ENCODE results near the gene C6orf163. TPM values are rescaled to one million over a fixed set of nuclear protein-coding genes. Genes with fewer than 3 reads are reported as not detected.

C6orf163 gene
- total RNA-seq, 1 donor from 2014 or later, result 2.9 TPM

DNA sequence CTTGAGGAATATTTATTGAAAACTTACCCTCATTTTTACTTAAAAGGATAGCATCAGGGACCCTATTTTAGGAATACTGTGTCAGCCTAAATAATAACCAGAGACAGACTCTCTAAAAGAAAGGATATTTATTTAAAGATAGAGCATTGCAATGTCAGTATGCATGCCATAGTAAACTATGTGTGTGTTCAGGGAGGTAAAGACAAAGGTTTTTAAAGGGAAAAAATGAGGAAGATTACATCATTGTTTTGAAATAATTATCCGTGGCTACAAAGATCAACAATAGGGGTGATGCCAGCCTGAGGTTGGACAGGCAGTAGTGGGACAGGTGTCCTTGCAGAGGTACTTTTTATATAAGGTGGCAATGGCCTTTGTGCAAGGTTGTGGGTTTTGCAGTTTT lies 39.4 kb downstream of the C6orf163 start:
- Histone ChIP-seq H3K27ac (ENCODE audit: low read depth, low read length) (no peak overlapping the region), H3K4me2 (ENCODE audit: low read length) (no peak overlapping the region), H3K36me3 (ENCODE audit: insufficient read depth, low read length) (no peaks in the 10 kb centered on the region), H3K79me2 (ENCODE audit: insufficient read depth, low read length) (no peaks in the 10 kb centered on the region), H4K20me1 (ENCODE audit: insufficient read depth, low read length) (no peaks in the 10 kb centered on the region), H3K9ac (ENCODE audit: low read length) (no peak overlapping the region), H2AFZ (ENCODE audit: low read depth, low read length) (no peak overlapping the region), H3K9me3 (ENCODE audit: insufficient read depth, low read depth, low read length) (no peaks in the 10 kb centered on the region), H3K4me1 (ENCODE audit: insufficient read depth, low read length) (no peaks in the 10 kb centered on the region), H3K4me3 (ENCODE audit: insufficient read depth, low read depth, low read length) (no peak overlapping the region), H3K27me3 (ENCODE audit: insufficient read depth, low read length) (no peaks in the 10 kb centered on the region)
- Mint-ChIP-seq H3K4me1 (ENCODE audit: low read depth, unreplicated experiment) (no peaks in the 10 kb centered on the region), H3K4me3 (ENCODE audit: unreplicated experiment) (no peak overlapping the region), H3K9me3 (ENCODE audit: unreplicated experiment) (no peaks in the 10 kb centered on the region), H3K27ac (ENCODE audit: unreplicated experiment) (no peak overlapping the region), H3K27me3 (ENCODE audit: low read depth, unreplicated experiment) (no peaks in the 10 kb centered on the region), H3K36me3 (ENCODE audit: low read depth, unreplicated experiment) (peaks cover 1% of the 10 kb centered on the region)
- no peak for FAIRE-seq
- TF ChIP-seq EZH2 (IDR thresholded peaks at IDR 0.05; ENCODE audit: insufficient read depth, low read length), result no peak
- TF ChIP-seq, protein P1, sequence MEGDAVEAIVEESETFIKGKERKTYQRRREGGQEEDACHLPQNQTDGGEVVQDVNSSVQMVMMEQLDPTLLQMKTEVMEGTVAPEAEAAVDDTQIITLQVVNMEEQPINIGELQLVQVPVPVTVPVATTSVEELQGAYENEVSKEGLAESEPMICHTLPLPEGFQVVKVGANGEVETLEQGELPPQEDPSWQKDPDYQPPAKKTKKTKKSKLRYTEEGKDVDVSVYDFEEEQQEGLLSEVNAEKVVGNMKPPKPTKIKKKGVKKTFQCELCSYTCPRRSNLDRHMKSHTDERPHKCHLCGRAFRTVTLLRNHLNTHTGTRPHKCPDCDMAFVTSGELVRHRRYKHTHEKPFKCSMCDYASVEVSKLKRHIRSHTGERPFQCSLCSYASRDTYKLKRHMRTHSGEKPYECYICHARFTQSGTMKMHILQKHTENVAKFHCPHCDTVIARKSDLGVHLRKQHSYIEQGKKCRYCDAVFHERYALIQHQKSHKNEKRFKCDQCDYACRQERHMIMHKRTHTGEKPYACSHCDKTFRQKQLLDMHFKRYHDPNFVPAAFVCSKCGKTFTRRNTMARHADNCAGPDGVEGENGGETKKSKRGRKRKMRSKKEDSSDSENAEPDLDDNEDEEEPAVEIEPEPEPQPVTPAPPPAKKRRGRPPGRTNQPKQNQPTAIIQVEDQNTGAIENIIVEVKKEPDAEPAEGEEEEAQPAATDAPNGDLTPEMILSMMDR (IDR thresholded peaks at IDR 0.05; ENCODE audit: insufficient read depth, low read depth, low read length), result no peak
- no peak for DNase-seq (ENCODE audit: low read depth)

DNA sequence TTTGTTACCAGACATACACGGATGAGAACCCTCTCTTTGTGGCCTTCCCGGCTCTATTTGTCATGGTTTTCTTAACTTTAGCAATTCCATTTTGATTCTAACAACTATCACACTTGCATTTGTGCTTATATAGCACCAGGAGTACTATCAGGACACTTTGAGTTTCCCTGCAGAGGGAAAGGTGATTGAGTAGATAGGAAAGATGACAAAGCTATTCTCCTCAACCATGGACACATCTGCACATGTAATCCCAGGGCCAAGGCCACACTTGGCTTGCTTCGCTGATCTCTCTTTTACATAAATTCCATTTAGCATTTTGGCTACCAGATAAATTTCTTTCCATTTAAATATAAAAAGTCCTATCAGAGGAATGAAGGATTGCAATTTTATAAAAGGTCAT lies 39.8 kb downstream of the C6orf163 start:
- H3K27me3 ChIP-seq (ENCODE audit: insufficient read depth, low read length), result no peaks in the 10 kb centered on the region
- Mint-ChIP-seq H3K27ac (ENCODE audit: unreplicated experiment) (no peak overlapping the region), H3K4me3 (ENCODE audit: unreplicated experiment) (no peak overlapping the region), H3K4me1 (ENCODE audit: low read depth, unreplicated experiment) (no peaks in the 10 kb centered on the region), H3K9me3 (ENCODE audit: unreplicated experiment) (no peaks in the 10 kb centered on the region), H3K36me3 (ENCODE audit: low read depth, unreplicated experiment) (no peaks in the 10 kb centered on the region), H3K27me3 (ENCODE audit: low read depth, unreplicated experiment) (no peaks in the 10 kb centered on the region)
- no peak overlapping the region for H3K4me3 ChIP-seq (ENCODE audit: insufficient read depth, low read depth, low read length)
- no peak overlapping the region for H3K27ac ChIP-seq (ENCODE audit: low read depth, low read length)
- DNase-seq (ENCODE audit: low read depth) (no peak), FAIRE-seq (no peak)
- no peak overlapping the region for H2AFZ ChIP-seq (ENCODE audit: low read depth, low read length)
- H4K20me1 ChIP-seq (ENCODE audit: insufficient read depth, low read length), result no peaks in the 10 kb centered on the region
- TF ChIP-seq EZH2 (IDR thresholded peaks at IDR 0.05; ENCODE audit: insufficient read depth, low read length), result no peak
- TF ChIP-seq, protein P1 (IDR thresholded peaks at IDR 0.05; ENCODE audit: insufficient read depth, low read depth, low read length), result no peak
- no peaks in the 10 kb centered on the region for H3K4me1 ChIP-seq (ENCODE audit: insufficient read depth, low read length)
- no peak overlapping the region for H3K4me2 ChIP-seq (ENCODE audit: low read length)
- no peaks in the 10 kb centered on the region for H3K36me3 ChIP-seq (ENCODE audit: insufficient read depth, low read length)
- H3K79me2 ChIP-seq (ENCODE audit: insufficient read depth, low read length), result no peaks in the 10 kb centered on the region
- no peaks in the 10 kb centered on the region for H3K9me3 ChIP-seq (ENCODE audit: insufficient read depth, low read depth, low read length)
- H3K9ac ChIP-seq (ENCODE audit: low read length), result no peak overlapping the region

DNA sequence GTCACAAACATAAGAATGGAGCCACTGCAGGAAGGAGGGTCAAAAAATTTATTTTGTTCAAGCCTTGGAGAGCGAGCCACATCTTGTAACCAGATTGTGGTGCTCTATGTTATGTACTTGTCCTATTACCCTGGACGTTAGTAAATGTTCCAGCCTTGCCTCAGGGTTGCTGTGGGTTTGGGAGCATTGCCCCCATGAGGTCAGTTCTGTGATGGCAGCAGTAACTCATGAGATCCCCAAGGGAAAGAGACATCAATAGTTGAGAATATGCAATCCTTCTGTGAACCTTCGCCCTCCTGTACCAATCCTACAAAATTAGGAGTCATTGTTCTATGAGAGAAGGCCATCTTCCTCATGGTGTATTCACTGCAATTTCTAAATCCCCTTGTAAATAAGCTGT lies 46.7 kb downstream of the C6orf163 start:
- Histone ChIP-seq H3K36me3 (ENCODE audit: insufficient read depth, low read length) (no peaks in the 10 kb centered on the region), H3K4me1 (ENCODE audit: insufficient read depth, low read length) (no peaks in the 10 kb centered on the region), H3K4me3 (ENCODE audit: insufficient read depth, low read depth, low read length) (no peak overlapping the region), H4K20me1 (ENCODE audit: insufficient read depth, low read length) (no peaks in the 10 kb centered on the region), H3K27me3 (ENCODE audit: insufficient read depth, low read length) (no peaks in the 10 kb centered on the region), H3K79me2 (ENCODE audit: insufficient read depth, low read length) (no peaks in the 10 kb centered on the region), H2AFZ (ENCODE audit: low read depth, low read length) (no peak overlapping the region), H3K9ac (ENCODE audit: low read length) (no peak overlapping the region), H3K9me3 (ENCODE audit: insufficient read depth, low read depth, low read length) (no peaks in the 10 kb centered on the region), H3K4me2 (ENCODE audit: low read length) (no peak overlapping the region), H3K27ac (ENCODE audit: low read depth, low read length) (no peak overlapping the region)
- DNase-seq (ENCODE audit: low read depth) (no peak), FAIRE-seq (no peak)
- TF ChIP-seq, protein P1 (IDR thresholded peaks at IDR 0.05; ENCODE audit: insufficient read depth, low read depth, low read length), result peak; percentile 24
- TF ChIP-seq EZH2 (IDR thresholded peaks at IDR 0.05; ENCODE audit: insufficient read depth, low read length), result no peak
- Mint-ChIP-seq H3K4me1 (ENCODE audit: low read depth, unreplicated experiment) (no peaks in the 10 kb centered on the region), H3K9me3 (ENCODE audit: unreplicated experiment) (no peaks in the 10 kb centered on the region), H3K27ac (ENCODE audit: unreplicated experiment) (no peak overlapping the region), H3K36me3 (ENCODE audit: low read depth, unreplicated experiment) (no peaks in the 10 kb centered on the region), H3K4me3 (ENCODE audit: unreplicated experiment) (no peak overlapping the region), H3K27me3 (ENCODE audit: low read depth, unreplicated experiment) (no peaks in the 10 kb centered on the region)

Measured in astrocyte (in vitro differentiated cells and primary cell).